ENCODE measurements around the gene CCNB2. TPM values are rescaled to one million over a fixed set of nuclear protein-coding genes. Genes with fewer than 3 reads are reported as not detected.
A peak's percentile ranks its signal among the peaks of the same experiment; 100 is the strongest.
"Not testable (repeated sequence)": the region's sequence is repeated elsewhere in the genome, so short reads cannot be mapped to it uniquely, and the experiment has no call there.

The CCNB2 gene
- total RNA-seq, 6 experiments from 2014 or later, result 27.7 to 61.5 (median 55.6) TPM

DNA sequence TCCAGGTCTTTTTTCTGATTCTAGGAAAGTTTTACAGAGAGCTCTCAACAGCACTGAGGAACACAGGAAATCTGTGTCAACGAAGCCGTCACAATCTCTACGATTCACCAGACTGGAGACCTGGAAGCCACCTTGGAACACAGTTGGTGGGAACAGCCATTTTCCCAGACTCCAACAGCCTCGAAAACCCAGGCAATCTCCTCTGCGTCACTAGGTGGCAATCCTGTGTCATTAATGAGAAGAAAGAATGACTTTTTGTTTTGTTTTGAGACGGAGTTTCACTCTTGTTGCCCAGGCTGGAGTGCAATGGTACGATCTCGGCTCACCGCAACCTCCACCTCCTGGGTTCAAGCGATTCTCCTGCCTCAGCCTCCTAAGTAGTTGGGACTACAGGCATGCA is 39.6 kb downstream of the CCNB2 start:
- not testable (repeated sequence) for H3K27ac Mint-ChIP-seq; H3K4me3 Mint-ChIP-seq; H3K27me3 Mint-ChIP-seq (ENCODE audit: insufficient read depth); DNase-seq; H3K9me3 Mint-ChIP-seq; H3K36me3 Mint-ChIP-seq (ENCODE audit: low read depth)
- TF ChIP-seq, protein P1, sequence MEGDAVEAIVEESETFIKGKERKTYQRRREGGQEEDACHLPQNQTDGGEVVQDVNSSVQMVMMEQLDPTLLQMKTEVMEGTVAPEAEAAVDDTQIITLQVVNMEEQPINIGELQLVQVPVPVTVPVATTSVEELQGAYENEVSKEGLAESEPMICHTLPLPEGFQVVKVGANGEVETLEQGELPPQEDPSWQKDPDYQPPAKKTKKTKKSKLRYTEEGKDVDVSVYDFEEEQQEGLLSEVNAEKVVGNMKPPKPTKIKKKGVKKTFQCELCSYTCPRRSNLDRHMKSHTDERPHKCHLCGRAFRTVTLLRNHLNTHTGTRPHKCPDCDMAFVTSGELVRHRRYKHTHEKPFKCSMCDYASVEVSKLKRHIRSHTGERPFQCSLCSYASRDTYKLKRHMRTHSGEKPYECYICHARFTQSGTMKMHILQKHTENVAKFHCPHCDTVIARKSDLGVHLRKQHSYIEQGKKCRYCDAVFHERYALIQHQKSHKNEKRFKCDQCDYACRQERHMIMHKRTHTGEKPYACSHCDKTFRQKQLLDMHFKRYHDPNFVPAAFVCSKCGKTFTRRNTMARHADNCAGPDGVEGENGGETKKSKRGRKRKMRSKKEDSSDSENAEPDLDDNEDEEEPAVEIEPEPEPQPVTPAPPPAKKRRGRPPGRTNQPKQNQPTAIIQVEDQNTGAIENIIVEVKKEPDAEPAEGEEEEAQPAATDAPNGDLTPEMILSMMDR (IDR thresholded peaks at IDR 0.05), result peak; percentile 63
- peaks cover 12% of the 10 kb centered on the region for H3K4me1 Mint-ChIP-seq (ENCODE audit: low read depth)

DNA sequence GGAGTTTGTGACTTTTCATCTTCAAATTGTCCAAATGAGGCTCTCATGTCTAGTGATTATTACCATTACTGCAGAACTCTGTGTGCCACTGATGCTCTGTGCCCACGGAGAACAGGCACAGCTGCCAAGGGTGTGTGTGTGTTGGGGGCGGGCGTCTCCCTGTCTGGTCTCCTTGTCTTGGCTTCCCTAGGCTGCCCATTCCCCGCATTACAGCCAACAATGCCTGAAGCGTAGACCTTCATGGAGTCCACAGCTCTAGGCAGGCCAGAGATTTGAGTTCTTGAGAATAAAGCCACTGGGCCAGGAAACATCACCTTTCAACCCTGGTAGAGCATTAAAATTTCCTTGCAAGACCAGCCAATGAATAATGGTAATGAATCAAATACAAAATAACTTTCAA is 42.7 kb downstream of the CCNB2 start:
- H3K4me1 Mint-ChIP-seq (ENCODE audit: low read depth), result peaks cover 12% of the 10 kb centered on the region
- no peaks in the 10 kb centered on the region; the same call in 1 of the 2 replicates for H3K27me3 Mint-ChIP-seq (ENCODE audit: insufficient read depth)
- TF ChIP-seq, protein P1 (IDR thresholded peaks at IDR 0.05), result no peak
- H3K36me3 Mint-ChIP-seq (ENCODE audit: low read depth), result peaks cover 16% of the 10 kb centered on the region; the same call in 1 of the 2 replicates
- no peak overlapping the region for H3K27ac Mint-ChIP-seq
- no peaks in the 10 kb centered on the region for H3K9me3 Mint-ChIP-seq
- DNase-seq, result no peak
- no peak overlapping the region for H3K4me3 Mint-ChIP-seq

DNA sequence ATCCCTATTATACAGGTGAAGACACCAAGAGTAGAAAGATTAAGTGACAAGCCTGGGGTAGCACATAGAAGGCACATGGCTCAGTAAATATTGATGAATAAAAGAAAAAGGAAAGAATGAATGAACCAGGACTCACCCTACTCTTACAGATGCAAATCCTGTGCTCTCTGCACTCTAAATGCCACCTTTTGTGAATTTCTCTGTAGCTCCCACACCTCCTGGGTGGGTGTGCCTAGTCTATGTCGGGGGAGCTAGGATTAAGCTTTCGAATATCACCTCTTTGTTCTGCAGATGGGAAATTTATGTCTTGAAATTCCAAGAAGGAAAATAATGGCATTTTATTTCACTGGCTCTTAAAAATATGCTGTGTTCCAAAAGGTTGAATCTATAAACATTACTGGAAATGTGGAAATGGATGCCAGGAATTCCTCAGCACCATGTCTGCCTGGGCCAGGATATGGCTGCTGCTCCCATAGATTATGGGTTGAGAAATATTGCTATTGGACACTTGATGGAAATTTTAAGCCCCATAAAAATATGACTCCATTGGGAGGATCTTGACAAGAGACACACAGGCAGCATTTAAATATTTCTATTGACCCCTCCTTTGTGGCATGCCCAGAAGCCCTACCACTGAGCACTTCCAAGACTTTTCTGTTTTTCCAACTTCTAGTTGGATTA is 43.3 kb downstream of the CCNB2 start:
- peak; percentile 36 for DNase-seq
- peaks cover 22% of the 10 kb centered on the region for H3K36me3 Mint-ChIP-seq (ENCODE audit: low read depth)

DNA sequence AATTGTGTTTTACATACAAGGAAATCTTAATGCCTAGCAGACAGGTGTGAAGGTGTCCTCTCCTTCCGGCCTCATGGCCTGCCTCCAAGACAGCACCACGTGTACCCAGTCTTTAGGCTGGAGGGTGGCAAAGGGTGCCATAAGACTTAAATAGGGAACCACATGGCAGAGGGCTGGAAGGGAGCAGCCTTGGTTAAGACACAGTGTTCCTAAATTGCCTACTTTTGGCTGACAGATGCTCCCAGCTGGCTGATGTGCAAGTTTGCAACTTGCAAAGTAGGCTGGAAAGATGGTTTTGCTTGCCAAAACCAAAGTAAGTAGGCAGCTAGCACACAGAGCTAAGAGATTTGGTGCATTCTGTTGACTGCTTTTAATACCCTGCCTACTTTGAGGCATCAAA is 45.2 kb downstream of the CCNB2 start:
- Mint-ChIP-seq H3K4me3 (no peak overlapping the region), H3K27ac (no peak overlapping the region), H3K36me3 (ENCODE audit: low read depth) (peaks cover 39% of the 10 kb centered on the region), H3K27me3 (ENCODE audit: insufficient read depth) (peaks cover 1% of the 10 kb centered on the region; the same call in 1 of the 2 replicates), H3K9me3 (no peaks in the 10 kb centered on the region), H3K4me1 (ENCODE audit: low read depth) (peaks cover 12% of the 10 kb centered on the region)
- no peak for DNase-seq
- TF ChIP-seq, protein P1 (IDR thresholded peaks at IDR 0.05), result no peak

More for the DNA sequence above, 43.3 kb downstream of the CCNB2 start:
- Mint-ChIP-seq H3K4me3 (no peak overlapping the region), H3K27me3 (ENCODE audit: insufficient read depth) (no peaks in the 10 kb centered on the region; the same call in 1 of the 2 replicates), H3K4me1 (ENCODE audit: low read depth) (peaks cover 12% of the 10 kb centered on the region), H3K27ac (peak overlapping the region; percentile 34; the same call in 1 of the 2 replicates), H3K9me3 (no peaks in the 10 kb centered on the region)
- TF ChIP-seq, protein P1 (IDR thresholded peaks at IDR 0.05), result no peak

DNA sequence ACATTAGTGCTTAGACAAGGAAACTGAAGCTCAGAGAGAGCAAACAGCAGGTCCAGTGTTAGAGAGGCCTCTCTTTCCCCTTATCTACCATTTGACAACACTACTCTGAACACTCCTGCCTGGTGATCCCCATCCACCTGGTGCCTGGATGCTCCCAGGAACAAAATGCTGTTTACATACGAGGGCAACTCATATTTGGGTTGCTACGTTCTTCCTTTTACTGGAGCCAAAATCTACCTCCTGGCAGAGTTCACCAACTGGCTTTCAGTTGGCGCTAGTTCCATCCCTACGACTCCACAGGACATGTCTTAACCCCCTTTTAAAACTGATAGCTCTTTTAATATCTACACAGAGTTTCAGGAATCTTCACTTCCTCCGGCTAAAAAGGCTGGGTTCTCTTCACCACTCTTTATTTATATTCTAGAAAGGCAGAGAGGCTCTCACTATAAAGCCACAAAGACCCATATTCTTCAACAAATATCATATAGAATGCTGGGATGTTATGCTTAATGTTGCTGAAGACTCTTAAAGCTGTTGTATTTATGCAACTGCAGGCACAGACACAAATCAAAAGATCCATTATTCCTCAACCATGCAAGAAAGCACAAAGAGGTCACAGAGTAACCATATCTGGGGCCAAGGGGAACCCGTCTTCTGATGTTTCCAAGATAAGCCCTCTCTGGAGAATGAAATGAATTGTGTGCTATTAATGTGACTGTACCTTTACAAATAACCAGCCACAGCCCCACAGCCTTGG is 47.9 kb downstream of the CCNB2 start:
- H3K4me3 Mint-ChIP-seq, result no peak overlapping the region
- DNase-seq, result no peak
- H3K36me3 Mint-ChIP-seq (ENCODE audit: low read depth), result peaks cover 39% of the 10 kb centered on the region
- H3K9me3 Mint-ChIP-seq, result no peaks in the 10 kb centered on the region
- TF ChIP-seq, protein P1 (IDR thresholded peaks at IDR 0.05), result no peak
- peaks cover 4% of the 10 kb centered on the region; the same call in 1 of the 2 replicates for H3K27me3 Mint-ChIP-seq (ENCODE audit: insufficient read depth)
- H3K27ac Mint-ChIP-seq, result no peak overlapping the region
- H3K4me1 Mint-ChIP-seq (ENCODE audit: low read depth), result peaks cover 10% of the 10 kb centered on the region
